SK-N-SH (cell line): ENCODE measurements around the gene EXOG. TPM values are rescaled to one million over a fixed set of nuclear protein-coding genes. Genes with fewer than 3 reads are reported as not detected.

Source experiments
- CTCF ChIA-PET: fragments of 300-600, 350-600 bp; formaldehyde crosslinking; extraction: SDS; loops from one replicate; lab custom pipeline; 2021; lab: Yijun Ruan, JAX
- POLR2A ChIA-PET: fragments of 350-600 bp; sonication (Branson Sonifier 250); formaldehyde crosslinking; extraction: SDS; loops from one replicate; lab custom pipeline; 2020; ENCODE audit warnings: antibody characterized with exemption, inconsistent platforms; lab: Yijun Ruan, JAX
- DNase-seq: peaks from one replicate; pipeline ENCODE4 v3.0.0; 2012
- H2AFZ ChIP-seq: fragments of 200-600 bp; sonication (generic); 2 replicates; pipeline ENCODE4 v1.8.1; 2016; ENCODE audit warnings: antibody characterized with exemption, mild to moderate bottlenecking, low read depth
- H3F3A ChIP-seq: fragments of 200-600 bp; sonication (generic); replicated peaks from 2 replicates; pipeline ENCODE3; 2016; ENCODE audit warnings: antibody characterized with exemption, mild to moderate bottlenecking; ENCODE audit not compliant: insufficient read depth
- H3K27ac ChIP-seq, 2 experiments: fragments of 200-500 bp in 1 of 2; fragments of 200-600 bp in 1 of 2; sonication (Bioruptor generic) in 1 of 2; sonication (generic), shearing (Covaris generic) in 1 of 2; 2 replicates each; pipeline versions ENCODE4 v1.5.1 to v1.6.1; 2014 to 2016; ENCODE audit warnings: low read depth in 2 of 2, inconsistent platforms in 1 of 2, low read length in 1 of 2, mild to moderate bottlenecking in 1 of 2, mixed read lengths in 1 of 2
- H3K27me3 ChIP-seq: fragments of 200-600 bp; sonication (generic), shearing (Covaris generic); 2 replicates; pipeline ENCODE4 v1.6.1; 2016; ENCODE audit warnings: mixed run types; ENCODE audit not compliant: insufficient read depth
- H3K36me3 ChIP-seq, 2 experiments: fragments of 200-500 bp in 1 of 2; fragments of 200-600 bp in 1 of 2; sonication (Bioruptor generic) in 1 of 2; sonication (generic) in 1 of 2; replicated peaks in 1 of 2; 2 replicates each; pipeline versions ENCODE3 to v1.5.1; 2014 to 2016; ENCODE audit warnings: low read length in 1 of 2, mild to moderate bottlenecking in 1 of 2; ENCODE audit not compliant: insufficient read depth in 2 of 2, control insufficient read depth in 1 of 2
- H3K4me1 ChIP-seq, 2 experiments: fragments of 200-500 bp in 1 of 2; fragments of 200-600 bp in 1 of 2; sonication (Bioruptor generic) in 1 of 2; sonication (generic), shearing (Covaris generic) in 1 of 2; 2 replicates each; pipeline versions ENCODE4 v1.5.1 to v1.6.1; 2014 to 2016; ENCODE audit warnings: low read depth in 1 of 2, low read length in 1 of 2, mixed run types in 1 of 2; ENCODE audit not compliant: insufficient read depth in 2 of 2, control insufficient read depth in 1 of 2
- H3K4me2 ChIP-seq: fragments of 200-600 bp; sonication (generic), shearing (Covaris generic); 2 replicates; pipeline ENCODE4 v1.6.1; 2017; ENCODE audit warnings: mixed run types
- H3K4me3 ChIP-seq, 2 experiments: fragments of 200-500 bp in 1 of 2; fragments of 200-600 bp in 1 of 2; sonication (Bioruptor generic) in 1 of 2; sonication (generic), shearing (Covaris generic) in 1 of 2; 2 replicates each; pipeline versions ENCODE4 v1.5.1 to v1.8.1; 2014 to 2016; ENCODE audit warnings: low read depth in 2 of 2, inconsistent platforms in 1 of 2, low read length in 1 of 2, mild to moderate bottlenecking in 1 of 2, mixed read lengths in 1 of 2, moderate library complexity in 1 of 2
- H3K79me2 ChIP-seq: fragments of 200-600 bp; sonication (generic); 2 replicates; pipeline ENCODE4 v1.8.1; 2017; ENCODE audit warnings: mild to moderate bottlenecking; ENCODE audit not compliant: insufficient read depth
- H3K9ac ChIP-seq: fragments of 200-600 bp; sonication (generic); 2 replicates; pipeline ENCODE4 v1.6.1; 2017; ENCODE audit warnings: mixed run types
- H3K9me2 ChIP-seq: fragments of 200-600 bp; sonication (generic); 2 replicates; pipeline ENCODE4 v1.6.1; 2017; ENCODE audit warnings: mixed run types
- H3K9me3 ChIP-seq: fragments of 200-600 bp; sonication (generic); 2 replicates; pipeline ENCODE4 v1.6.1; 2017; ENCODE audit warnings: mixed run types, mild to moderate bottlenecking, moderate library complexity
- H4K20me1 ChIP-seq: fragments of 200-600 bp; sonication (generic); 2 replicates; pipeline ENCODE4 v1.6.1; 2017; ENCODE audit warnings: mild to moderate bottlenecking, mixed run types; ENCODE audit not compliant: insufficient read depth
- CHD2 ChIP-seq: fragments of 150-350 bp; IDR thresholded peaks from 2 replicates; pipeline ENCODE4 v1.6.1; 2018; ENCODE audit warnings: low read length; ENCODE audit not compliant: partially characterized antibody
- EZH2phosphoT487 ChIP-seq: fragments of 200-600 bp; sonication (generic); IDR thresholded peaks from 2 replicates; pipeline ENCODE4 v1.6.1; 2017; ENCODE audit warnings: low read depth, mixed run types, mild to moderate bottlenecking, antibody characterized with exemption, moderate library complexity, borderline replicate concordance
- FOSL2 ChIP-seq: IDR thresholded peaks from 2 replicates; pipeline ENCODE4 v1.4.0; 2012; ENCODE audit warnings: low read depth, mild to moderate bottlenecking, moderate library complexity, borderline replicate concordance
- FOXJ3 ChIP-seq: sonication (generic); formaldehyde crosslinking; IDR thresholded peaks from 2 replicates; pipeline ENCODE4 v1.5.1; 2020; ENCODE audit warnings: mild to moderate bottlenecking, missing genetic modification reagents
- GABPA ChIP-seq: IDR thresholded peaks from 2 replicates; pipeline ENCODE4 v1.4.0; 2012; ENCODE audit warnings: low read depth, mild to moderate bottlenecking
- GATA2 ChIP-seq: sonication (generic); formaldehyde crosslinking; IDR thresholded peaks from 2 replicates; pipeline ENCODE4 v1.5.0; 2020; ENCODE audit warnings: mild to moderate bottlenecking, missing genetic modification reagents
- IRF3 ChIP-seq: fragments of 150-350 bp; IDR thresholded peaks from 2 replicates; pipeline ENCODE4 v1.6.1; 2016; ENCODE audit warnings: mild to moderate bottlenecking, low read depth, low read length
- JUND ChIP-seq: IDR thresholded peaks from 2 replicates; pipeline ENCODE4 v1.4.0; 2012
- MXI1 ChIP-seq: IDR thresholded peaks from 2 replicates; pipeline ENCODE4 v1.6.1; 2012; ENCODE audit warnings: mild to moderate bottlenecking, low read depth, low read length, improper control_type of control experiment
- NFIC ChIP-seq: IDR thresholded peaks from 2 replicates; pipeline ENCODE4 v1.4.0; 2012; ENCODE audit warnings: borderline replicate concordance
- POLR2AphosphoS5 ChIP-seq: IDR thresholded peaks from 2 replicates; pipeline ENCODE4 v1.6.1; 2012; ENCODE audit warnings: low read depth, low read length
- RCOR1 ChIP-seq: fragments of 150-350 bp; IDR thresholded peaks from 2 replicates; pipeline ENCODE4 v1.6.1; 2017; ENCODE audit warnings: antibody characterized with exemption, low read length
- REST ChIP-seq: IDR thresholded peaks from 2 replicates; pipeline ENCODE4 v1.6.1; 2012; ENCODE audit warnings: mild to moderate bottlenecking, low read depth, low read length, moderate library complexity
- RFX5 ChIP-seq: IDR thresholded peaks from 2 replicates; pipeline ENCODE4 v1.6.1; 2012; ENCODE audit warnings: mild to moderate bottlenecking, improper control_type of control experiment, low read length
- RXRA ChIP-seq: IDR thresholded peaks from 2 replicates; pipeline ENCODE4 v1.4.0; 2012; ENCODE audit warnings: low read depth, mild to moderate bottlenecking, borderline replicate concordance
- TAF1 ChIP-seq: IDR thresholded peaks from 2 replicates; pipeline ENCODE4 v1.6.1; 2012; ENCODE audit warnings: low read depth, mild to moderate bottlenecking, low read length, moderate library complexity, borderline replicate concordance
- TEAD4 ChIP-seq: IDR thresholded peaks from 2 replicates; pipeline ENCODE4 v1.4.0; 2012; ENCODE audit warnings: mild to moderate bottlenecking, borderline replicate concordance; ENCODE audit not compliant: insufficient read depth
- WGBS: methylation state at CpG from one replicate; pipeline ENCODE4 v1.1.6; 2017; ENCODE audit warnings: low lambda C conversion rate; 5-methylcytosine and 5-hydroxymethylcytosine counted together
- polyA plus RNA-seq, 3 experiments: library from polyadenylated mRNA; depleted of rRNA; stranded (reverse); fragments of >200 nt; gene quantifications; 2 replicates each; pipeline ENCODE4 v1.2.3, GENCODE V29; 2012
- TF ChIP-seq, protein P1 (sequence below): fragments of 150-350 bp; IDR thresholded peaks from 2 replicates; pipeline ENCODE4 v1.6.1; 2017; ENCODE audit warnings: antibody characterized with exemption, low read length, low read depth, borderline replicate concordance
- TF ChIP-seq, protein P2 (sequence below): fragments of 200-600 bp; sonication (generic); IDR thresholded peaks from 2 replicates; pipeline ENCODE4 v1.6.1; 2017; ENCODE audit warnings: antibody characterized with exemption, mild to moderate bottlenecking, moderate library complexity

Gene EXOG
- polyA plus RNA-seq, 1 of the 3 experiments (the other 2 are of a cell fraction) = 6.2 TPM

GRCh38 chr3:38555149-38555840 lies 59.2 kb downstream of the EXOG start (continued):
- TF ChIP-seq REST (no peak), MXI1 (no peak)

DNA sequence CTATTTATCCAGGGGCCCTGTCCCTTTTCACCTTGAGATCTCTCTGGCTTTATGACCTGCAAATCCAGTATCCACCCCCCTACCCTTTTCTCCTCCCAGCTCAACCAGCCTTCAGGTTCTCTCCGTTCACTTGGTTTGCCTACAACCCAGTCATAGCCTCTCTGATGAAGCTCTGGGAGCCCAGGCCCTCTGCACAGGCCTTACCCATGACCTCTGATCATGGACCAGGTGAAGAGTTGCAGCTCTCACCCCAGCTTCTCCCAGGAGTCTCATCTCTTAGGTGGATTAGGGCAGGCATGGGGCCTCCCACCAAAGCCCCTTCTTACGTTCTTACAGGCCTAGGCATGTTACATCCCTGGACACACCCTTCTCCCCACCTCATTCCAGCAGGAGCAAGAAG lies 59.8 kb downstream of the EXOG start:
- no peak overlapping the region for H3K4me2 ChIP-seq
- no peaks in the 10 kb centered on the region for H3K9me3 ChIP-seq
- H3K9ac ChIP-seq = no peak overlapping the region
- H3F3A ChIP-seq = no peaks in the 10 kb centered on the region
- CTCF ChIA-PET = interaction anchor here (1.4 to 2.5 kb wide), 3 partner anchors 35 to 100 kb away, joined by 3 to 10 read pairs (median 8); no protein-coding TSS in a partner anchor
- no peak for DNase-seq
- H3K27ac ChIP-seq = no peak overlapping the region
- H3K9me2 ChIP-seq = no peaks in the 10 kb centered on the region
- H2AFZ ChIP-seq = no peak overlapping the region
- POLR2A ChIA-PET = no interaction called here
- H4K20me1 ChIP-seq = no peaks in the 10 kb centered on the region
- 36% methylated on average over 2 of the region's 2 CpGs for WGBS
- no peaks in the 10 kb centered on the region for H3K36me3 ChIP-seq
- H3K27me3 ChIP-seq = no peaks in the 10 kb centered on the region
- H3K4me1 ChIP-seq = no peaks in the 10 kb centered on the region; a peak in 1 of 4 replicates
- H3K79me2 ChIP-seq = no peaks in the 10 kb centered on the region
- no peak overlapping the region for H3K4me3 ChIP-seq
- TF ChIP-seq IRF3 (no peak), REST (no peak), CHD2 (no peak), EZH2phosphoT487 (no peak), RCOR1 (no peak), FOSL2 (no peak), RFX5 (no peak), MXI1 (no peak), TAF1 (no peak), RXRA (no peak), FOXJ3 (CRISPR knock-in tag) (no peak), GABPA (no peak), TEAD4 (no peak), JUND (no peak), GATA2 (CRISPR knock-in tag) (no peak), POLR2AphosphoS5 (no peak), NFIC (no peak)
- TF ChIP-seq, protein P1, sequence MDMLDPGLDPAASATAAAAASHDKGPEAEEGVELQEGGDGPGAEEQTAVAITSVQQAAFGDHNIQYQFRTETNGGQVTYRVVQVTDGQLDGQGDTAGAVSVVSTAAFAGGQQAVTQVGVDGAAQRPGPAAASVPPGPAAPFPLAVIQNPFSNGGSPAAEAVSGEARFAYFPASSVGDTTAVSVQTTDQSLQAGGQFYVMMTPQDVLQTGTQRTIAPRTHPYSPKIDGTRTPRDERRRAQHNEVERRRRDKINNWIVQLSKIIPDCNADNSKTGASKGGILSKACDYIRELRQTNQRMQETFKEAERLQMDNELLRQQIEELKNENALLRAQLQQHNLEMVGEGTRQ = no peak
- TF ChIP-seq, protein P2, sequence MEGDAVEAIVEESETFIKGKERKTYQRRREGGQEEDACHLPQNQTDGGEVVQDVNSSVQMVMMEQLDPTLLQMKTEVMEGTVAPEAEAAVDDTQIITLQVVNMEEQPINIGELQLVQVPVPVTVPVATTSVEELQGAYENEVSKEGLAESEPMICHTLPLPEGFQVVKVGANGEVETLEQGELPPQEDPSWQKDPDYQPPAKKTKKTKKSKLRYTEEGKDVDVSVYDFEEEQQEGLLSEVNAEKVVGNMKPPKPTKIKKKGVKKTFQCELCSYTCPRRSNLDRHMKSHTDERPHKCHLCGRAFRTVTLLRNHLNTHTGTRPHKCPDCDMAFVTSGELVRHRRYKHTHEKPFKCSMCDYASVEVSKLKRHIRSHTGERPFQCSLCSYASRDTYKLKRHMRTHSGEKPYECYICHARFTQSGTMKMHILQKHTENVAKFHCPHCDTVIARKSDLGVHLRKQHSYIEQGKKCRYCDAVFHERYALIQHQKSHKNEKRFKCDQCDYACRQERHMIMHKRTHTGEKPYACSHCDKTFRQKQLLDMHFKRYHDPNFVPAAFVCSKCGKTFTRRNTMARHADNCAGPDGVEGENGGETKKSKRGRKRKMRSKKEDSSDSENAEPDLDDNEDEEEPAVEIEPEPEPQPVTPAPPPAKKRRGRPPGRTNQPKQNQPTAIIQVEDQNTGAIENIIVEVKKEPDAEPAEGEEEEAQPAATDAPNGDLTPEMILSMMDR = no peak
